NCI-H2196 (cell line): Measurements from ENCODE around the gene CIROP.

Experiments
- DNase-seq: peaks from one replicate; lab custom pipeline; 2025; ENCODE audit not compliant: unreplicated experiment; lab: John Stamatoyannopoulos, UW

Gene CIROP

DNA sequence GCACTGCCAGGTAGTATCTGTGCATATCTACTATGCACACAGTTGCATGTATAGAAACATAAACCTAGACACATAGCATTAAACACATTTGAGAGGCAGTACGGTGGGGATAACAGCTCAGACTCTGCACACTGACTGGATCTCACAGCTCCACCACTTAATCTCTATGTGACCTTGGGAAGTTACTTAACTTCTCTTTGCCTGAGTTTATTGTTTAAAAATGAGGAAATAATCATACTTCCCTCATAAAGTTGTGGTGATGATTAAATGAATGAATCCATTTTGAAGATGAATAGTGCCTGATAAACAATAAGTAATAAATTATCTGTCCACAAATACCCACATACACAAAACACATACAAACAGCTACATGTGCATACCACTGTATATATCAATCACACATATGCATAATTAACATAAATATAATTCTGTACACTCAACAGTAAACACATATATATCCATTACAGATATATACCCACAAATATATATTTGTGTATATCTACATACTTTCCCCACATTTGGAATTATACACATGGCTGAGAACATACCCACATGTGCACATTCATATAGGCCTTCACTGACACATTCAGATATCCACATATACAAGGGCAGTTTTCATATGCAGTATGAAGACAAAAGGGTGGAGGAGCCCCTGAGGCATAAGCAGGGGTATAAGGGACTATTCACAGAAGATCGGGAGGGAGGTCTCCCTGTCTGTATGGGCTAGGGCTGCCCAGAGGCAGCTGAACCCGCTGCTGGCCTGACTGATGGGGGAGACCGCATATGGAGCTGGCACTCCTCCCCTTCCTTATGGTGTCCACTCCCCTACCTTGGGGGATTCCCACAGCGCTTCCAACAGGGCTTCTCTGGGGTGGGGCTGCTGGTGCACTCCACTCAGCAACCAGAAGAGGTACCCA, 53.4 kb downstream of the CIROP start:
- DNase-seq = no peak
